Activated naive CD4-positive, alpha-beta T cell (primary cell): ENCODE data around the gene KRT84.
"Not testable (repeated sequence)": the region's sequence is repeated elsewhere in the genome, so short reads cannot be mapped to it uniquely, and the experiment has no call there.

Experiments used
- DNase-seq, 4 experiments: peaks; one replicate each; lab custom pipeline; 2025; lab: John Stamatoyannopoulos, UW

Gene KRT84

DNA sequence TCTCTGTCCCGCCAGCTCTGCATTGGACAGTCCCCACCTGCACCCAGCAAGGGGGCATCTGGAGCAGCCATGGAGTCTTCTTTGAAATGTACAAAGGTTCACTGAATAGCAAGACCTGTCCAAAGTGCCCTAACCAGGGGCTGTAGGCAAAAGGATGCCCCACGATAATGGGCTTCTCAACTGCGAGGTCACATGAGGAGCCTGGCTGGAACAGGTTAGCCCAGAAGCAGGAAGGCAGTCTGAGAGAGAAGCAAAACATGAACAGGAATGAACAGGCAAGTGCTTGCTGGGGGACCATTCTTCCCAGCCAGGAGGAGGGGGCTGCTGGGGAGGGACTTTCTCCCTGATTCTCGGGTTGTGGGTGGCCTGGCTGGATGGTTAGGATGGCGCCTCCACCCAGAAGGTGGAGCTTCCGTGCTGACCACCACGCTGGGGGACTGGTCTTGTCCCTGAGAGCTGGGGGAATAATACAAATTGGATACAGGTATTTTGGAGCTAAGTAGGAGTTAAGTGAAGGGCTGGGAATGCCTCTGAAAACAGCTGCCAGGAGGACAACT lies 25.3 kb downstream of the KRT84 start:
- no peak for DNase-seq

- DNase-seq = no peak
Measured at GRCh38 chr12:52359621-52360061, 25.8 kb downstream of the KRT84 start.

DNA sequence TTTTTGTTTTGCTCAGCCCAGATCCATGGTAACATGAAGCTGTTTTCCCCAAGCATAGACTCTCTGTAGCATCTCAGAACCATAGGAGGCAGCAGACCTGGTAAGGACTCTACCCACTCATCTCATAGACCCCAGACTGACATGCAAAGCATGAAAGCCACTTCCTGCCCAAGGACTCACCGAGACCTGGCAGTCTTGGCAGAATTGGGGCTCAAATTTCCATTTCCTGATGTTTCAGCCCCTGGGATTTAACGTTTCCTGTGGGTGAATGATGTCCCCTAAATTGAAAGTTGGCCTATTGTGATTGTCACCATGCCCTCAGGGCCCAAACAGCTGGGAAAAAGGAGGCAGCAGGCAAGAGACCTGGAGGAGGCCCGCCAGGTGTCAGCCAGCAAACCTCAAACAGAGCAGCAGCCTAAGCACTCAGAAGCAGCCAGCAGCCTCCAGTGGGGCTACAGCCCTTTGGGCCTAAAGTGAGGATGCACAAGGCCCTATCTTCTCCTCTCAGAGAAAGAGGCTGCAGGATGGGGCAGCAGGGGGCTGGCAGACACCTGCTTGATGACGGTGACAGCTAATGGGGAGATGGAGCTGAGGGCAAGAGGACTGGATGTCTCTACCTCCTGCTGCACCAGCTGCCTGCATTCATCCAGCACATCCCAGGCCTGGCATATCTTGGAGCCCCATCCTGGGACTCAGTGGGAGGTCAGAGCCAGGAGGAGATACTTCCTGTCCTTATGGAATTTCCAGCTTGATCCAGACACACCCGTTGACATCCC lies 26.7 kb downstream of the KRT84 start:
- DNase-seq = no peak

DNA sequence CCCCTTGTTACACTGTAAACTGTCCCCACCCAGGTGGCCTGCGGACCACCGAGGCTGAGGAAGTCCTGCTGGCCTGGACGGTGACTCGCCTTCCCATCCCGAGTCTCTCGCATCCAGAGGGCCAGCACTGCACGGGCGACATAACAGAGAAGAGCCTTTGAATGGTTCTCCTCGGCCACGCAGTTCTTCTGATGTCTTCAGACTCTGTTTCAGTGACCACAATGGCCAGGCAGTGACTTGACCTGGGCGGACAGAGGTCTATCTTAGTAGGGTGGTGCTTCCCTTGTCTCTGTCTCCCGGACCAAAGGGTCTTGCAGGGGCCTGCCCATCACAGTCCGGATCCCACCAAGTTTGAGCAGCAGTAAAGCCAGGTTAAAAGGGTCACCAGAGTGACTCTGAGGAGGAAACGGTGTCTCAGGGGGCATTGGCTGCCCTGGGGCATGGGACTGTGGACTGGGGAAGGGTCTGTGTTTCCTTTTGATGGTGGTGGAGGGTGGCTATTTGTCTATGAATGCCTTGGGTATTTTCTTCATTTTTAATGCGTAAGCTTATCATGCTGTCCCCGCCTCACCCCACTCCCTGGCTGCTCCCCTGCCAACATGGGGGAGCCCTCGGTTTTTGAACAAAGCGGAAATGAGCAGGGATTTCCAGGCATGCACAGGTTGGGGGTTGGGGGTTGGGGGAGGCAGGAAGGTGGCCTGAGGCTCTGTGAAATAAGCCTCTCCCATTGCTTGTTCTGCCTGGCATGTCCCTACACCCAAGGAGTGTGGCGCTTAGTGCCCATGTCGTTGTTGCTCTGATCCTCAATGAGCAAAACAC lies 28.5 kb downstream of the KRT84 start:
- DNase-seq = no peak

- no peak for DNase-seq
Measured at GRCh38 chr12:52356031-52356761, 29.3 kb downstream of the KRT84 start.

GRCh38 chr12:52355176-52355575 lies 30.3 kb downstream of the KRT84 start:
- no peak for DNase-seq

GRCh38 chr12:52354200-52354599 lies 31.3 kb downstream of the KRT84 start:
- DNase-seq = no peak

DNA sequence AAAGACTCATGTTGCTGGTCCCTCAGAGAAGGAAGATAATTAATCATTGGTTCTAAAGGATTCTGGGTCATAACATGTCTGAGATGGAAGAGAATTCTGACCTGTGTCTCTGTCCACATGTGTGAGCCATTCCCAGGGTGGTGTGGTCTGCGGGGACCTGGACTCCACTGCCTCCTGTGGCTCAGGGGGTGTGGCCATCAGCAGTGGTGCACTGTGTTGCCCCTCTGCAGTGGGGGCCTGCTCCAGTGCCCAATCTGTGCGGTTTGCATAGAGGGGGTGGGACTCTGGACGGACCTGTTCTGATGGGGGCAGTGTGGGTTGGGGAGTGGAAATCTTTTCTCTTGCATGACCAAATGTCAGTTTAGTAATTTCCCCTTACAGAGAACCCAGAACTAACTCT lies 31.7 kb downstream of the KRT84 start:
- DNase-seq = no peak

DNA sequence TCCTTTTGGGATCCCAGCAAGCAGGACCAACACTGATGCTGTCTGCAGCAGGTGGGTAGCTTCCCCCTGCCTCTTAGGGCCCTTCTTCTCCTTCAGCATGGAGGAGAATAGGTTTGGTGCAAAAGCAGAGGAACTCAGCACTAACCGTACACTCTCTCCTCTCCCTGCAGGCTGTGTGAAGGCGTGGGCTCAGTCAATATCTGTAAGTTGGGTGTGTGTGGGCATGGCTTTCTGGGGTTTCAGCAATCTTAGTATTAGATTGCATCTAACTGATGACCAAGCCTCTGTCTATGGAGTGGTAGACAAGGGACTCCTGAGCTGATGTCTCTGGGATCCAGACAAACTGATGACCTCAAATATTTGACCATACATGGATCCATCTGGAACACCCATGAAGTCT lies 32.5 kb downstream of the KRT84 start:
- DNase-seq = no peak

- DNase-seq = peak in 2 of 4 experiments; percentile 46 to 52
Measured at GRCh38 chr12:52351196-52352059, 34.0 kb downstream of the KRT84 start.

- DNase-seq = no peak
Measured at GRCh38 chr12:52350786-52351185, 34.7 kb downstream of the KRT84 start.

DNA sequence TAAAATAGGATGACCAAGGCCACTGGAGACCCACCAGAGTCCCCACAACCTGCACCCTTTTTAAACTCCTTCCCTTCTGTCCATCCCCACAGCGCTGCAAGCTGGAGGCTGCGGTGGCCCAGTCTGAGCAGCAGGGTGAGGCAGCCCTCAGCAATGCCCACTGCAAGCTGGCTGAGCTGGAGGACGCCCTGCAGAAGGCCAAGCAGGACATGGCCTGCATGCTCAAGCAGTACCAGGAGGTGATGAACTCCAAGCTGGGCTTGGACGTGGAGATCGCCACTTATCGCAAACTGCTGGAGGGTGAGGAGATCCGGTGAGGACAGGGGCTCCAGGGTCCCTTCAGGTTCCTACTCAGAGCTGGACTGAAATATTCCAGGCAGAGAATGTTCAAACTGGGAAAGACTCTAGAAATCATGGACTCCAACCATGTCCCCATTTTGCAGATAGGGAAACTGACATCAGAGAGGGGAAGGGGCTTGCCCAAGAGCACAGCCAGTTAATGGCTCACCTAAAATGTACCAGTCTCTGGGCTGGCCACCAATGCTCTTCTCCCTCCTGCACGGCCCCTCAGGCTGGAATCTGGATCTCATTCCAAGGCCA lies 35.3 kb downstream of the KRT84 start:
- DNase-seq = no peak

GRCh38 chr12:52349196-52349595 lies 36.3 kb downstream of the KRT84 start:
- DNase-seq = no peak

DNA sequence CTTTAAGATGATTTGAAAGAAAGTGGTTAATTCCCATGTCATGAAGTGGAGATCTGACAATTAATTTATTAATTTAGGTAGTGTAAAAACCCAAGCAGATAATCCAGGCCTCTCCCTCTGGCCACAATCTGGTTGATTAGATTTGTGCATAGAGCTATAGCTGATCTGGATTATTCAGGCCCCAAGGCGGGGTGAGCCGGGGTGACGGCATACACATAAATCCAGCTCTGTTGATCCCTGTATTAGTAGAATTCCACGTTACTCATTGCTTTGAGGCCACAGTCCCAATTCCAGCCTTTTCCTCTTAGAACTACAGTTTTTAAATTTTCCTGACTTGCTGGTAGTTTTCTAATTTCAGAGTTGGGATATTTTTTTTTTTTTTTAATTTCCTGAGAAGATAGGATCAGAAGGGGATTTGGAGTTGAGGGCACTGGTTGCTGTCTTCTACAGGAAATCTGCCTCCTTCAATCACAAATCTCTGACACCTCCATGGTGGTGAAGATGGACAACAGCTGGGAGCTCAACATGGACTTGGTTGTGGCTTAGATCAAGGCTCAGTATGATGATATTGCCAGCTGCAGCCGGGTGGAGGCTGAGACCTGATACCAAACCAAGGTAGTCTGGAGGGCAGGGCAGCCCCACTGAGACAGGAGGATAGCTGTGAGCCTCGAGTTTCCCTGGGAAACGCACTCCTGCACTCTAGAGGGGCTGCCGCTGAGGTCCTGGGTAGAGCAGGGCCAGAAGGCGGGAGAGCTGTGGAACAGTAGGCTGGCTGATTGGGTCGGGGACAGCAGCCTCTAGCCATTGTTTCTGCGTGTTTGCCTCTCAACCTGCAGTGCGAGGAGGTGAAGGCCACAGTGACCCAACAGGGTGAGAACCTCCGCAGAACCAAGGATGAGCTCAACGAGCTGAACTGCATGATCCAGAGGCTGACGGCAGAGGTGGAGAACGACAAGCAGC lies 37.6 kb downstream of the KRT84 start:
- no peak for DNase-seq

GRCh38 chr12:52347016-52347415 lies 38.4 kb downstream of the KRT84 start:
- no peak for DNase-seq

- DNase-seq = no peak
Measured at GRCh38 chr12:52346593-52346992, 38.9 kb downstream of the KRT84 start.

DNA sequence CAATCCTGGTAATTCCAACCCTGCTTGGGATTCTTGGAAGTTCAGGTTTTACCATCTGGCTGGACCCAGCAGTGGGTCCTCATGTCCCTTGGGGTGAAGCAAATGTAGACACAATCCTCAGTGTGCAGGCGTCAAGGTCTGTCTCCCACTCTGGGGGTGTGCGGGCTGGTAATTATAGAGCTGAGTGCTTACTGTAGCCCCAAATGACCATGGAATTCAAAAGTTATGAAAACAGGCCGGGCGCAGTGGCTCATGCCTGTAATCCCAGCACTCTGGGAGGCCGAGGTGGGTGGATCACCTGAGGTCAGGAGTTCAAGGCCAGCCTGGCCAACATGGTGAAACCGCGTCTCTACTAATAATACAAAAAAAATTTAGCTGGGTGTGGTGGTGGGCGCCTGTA lies 40.4 kb downstream of the KRT84 start:
- DNase-seq = not testable (repeated sequence)

GRCh38 chr12:52344111-52344510 lies 41.3 kb downstream of the KRT84 start:
- no peak for DNase-seq

DNA sequence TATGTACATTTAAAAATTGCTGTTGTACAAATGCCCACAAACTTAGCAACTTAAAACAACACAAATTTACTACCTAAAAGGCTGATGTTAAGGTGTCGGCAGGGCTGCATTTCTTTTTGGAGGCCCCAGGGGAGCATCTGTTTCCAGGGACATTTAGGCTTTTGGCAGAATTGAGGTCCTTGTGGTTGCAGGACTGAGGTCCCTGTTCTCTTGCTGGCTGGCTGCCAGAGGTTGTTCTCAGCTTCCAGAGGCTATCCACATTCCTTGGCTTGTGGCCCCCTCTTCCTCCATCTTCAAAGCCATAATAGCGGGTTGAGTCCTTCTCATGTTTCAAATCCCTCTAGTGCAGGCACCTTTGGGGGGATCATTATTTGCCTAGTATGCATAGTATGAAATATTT lies 41.9 kb downstream of the KRT84 start:
- no peak for DNase-seq
